Tibial nerve (tissue), 3 donors: ENCODE measurements around the gene SCN8A.

Experiments
- POLR2A ChIP-seq, 2 donors: fragments of 450-650 bp; IDR thresholded peaks; one replicate each; pipeline ENCODE4 v1.6.1; 2017; ENCODE audit warnings: antibody characterized with exemption in 2 of 2, mild to moderate bottlenecking in 2 of 2, moderate library complexity in 2 of 2
- TF ChIP-seq, protein P1 (sequence below), 5 experiments: fragments of 200-600 bp in 3 of 5; fragments of 450-650 bp in 2 of 5; sonication (generic) in 3 of 5; IDR thresholded peaks; one replicate each; pipeline ENCODE4 v1.5.1; 2016 to 2019; ENCODE audit warnings: antibody characterized with exemption in 5 of 5, mild to moderate bottlenecking in 3 of 5, moderate library complexity in 2 of 5

GRCh38 chr12:51598156-51598555 is 7.1 kb downstream of the SCN8A start:
- TF ChIP-seq POLR2A (IDR thresholded peaks at IDR 0.05), result no peak
- TF ChIP-seq, protein P1, sequence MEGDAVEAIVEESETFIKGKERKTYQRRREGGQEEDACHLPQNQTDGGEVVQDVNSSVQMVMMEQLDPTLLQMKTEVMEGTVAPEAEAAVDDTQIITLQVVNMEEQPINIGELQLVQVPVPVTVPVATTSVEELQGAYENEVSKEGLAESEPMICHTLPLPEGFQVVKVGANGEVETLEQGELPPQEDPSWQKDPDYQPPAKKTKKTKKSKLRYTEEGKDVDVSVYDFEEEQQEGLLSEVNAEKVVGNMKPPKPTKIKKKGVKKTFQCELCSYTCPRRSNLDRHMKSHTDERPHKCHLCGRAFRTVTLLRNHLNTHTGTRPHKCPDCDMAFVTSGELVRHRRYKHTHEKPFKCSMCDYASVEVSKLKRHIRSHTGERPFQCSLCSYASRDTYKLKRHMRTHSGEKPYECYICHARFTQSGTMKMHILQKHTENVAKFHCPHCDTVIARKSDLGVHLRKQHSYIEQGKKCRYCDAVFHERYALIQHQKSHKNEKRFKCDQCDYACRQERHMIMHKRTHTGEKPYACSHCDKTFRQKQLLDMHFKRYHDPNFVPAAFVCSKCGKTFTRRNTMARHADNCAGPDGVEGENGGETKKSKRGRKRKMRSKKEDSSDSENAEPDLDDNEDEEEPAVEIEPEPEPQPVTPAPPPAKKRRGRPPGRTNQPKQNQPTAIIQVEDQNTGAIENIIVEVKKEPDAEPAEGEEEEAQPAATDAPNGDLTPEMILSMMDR (IDR thresholded peaks at IDR 0.05), result no peak
